Endodermal cell (in vitro differentiated cells): ENCODE results near the gene NLRP5. TPM values are rescaled to one million over a fixed set of nuclear protein-coding genes. Genes with fewer than 3 reads are reported as not detected.
A peak's percentile ranks its signal among the peaks of the same experiment; 100 is the strongest.

ENCODE experiments used
- DNase-seq: peaks from one replicate; pipeline ENCODE4 v3.0.0-alpha.2; 2017
- H3K27ac ChIP-seq: 2 replicates; pipeline ENCODE4 v1.5.1; 2013; ENCODE audit warnings: mild to moderate bottlenecking, low read depth, low read length, moderate library complexity
- H3K27me3 ChIP-seq: 2 replicates; pipeline ENCODE4 v1.6.1; 2013; ENCODE audit warnings: mild to moderate bottlenecking, low read length, moderate library complexity; ENCODE audit not compliant: insufficient read depth, control insufficient read depth, poor library complexity, severe bottlenecking
- H3K36me3 ChIP-seq: 2 replicates; pipeline ENCODE4 v1.7.0; 2013; ENCODE audit warnings: mild to moderate bottlenecking, low read length, moderate library complexity; ENCODE audit not compliant: control insufficient read depth, insufficient read depth
- H3K4me1 ChIP-seq: one replicate; pipeline ENCODE4 v1.7.0; 2013; ENCODE audit warnings: low read length; ENCODE audit not compliant: control insufficient read depth, insufficient read depth
- H3K4me3 ChIP-seq: 2 replicates; pipeline ENCODE4 v1.5.1; 2013; ENCODE audit warnings: mild to moderate bottlenecking, low read length, moderate library complexity
- H3K9ac ChIP-seq: 2 replicates; pipeline ENCODE4 v1.6.1; 2013; ENCODE audit warnings: mild to moderate bottlenecking, low read length, moderate library complexity; ENCODE audit not compliant: poor library complexity, severe bottlenecking; ENCODE audit errors: extremely low read depth
- H3K9me3 ChIP-seq: 2 replicates; pipeline ENCODE4 v1.6.1; 2013; ENCODE audit warnings: mild to moderate bottlenecking, low read length, moderate library complexity; ENCODE audit not compliant: control insufficient read depth
- H3K27ac Mint-ChIP-seq: 2 replicates; pipeline ENCODE4 v1.8.0; 2020; ENCODE audit warnings: mixed read lengths
- H3K27me3 Mint-ChIP-seq: 2 replicates; pipeline ENCODE4 v1.8.0; 2021; ENCODE audit warnings: mild to moderate bottlenecking, mixed read lengths; ENCODE audit not compliant: insufficient read depth
- H3K36me3 Mint-ChIP-seq: 2 replicates; pipeline ENCODE4 v1.8.0; 2020; ENCODE audit warnings: low read depth, mixed read lengths
- H3K4me1 Mint-ChIP-seq: 2 replicates; pipeline ENCODE4 v1.8.0; 2020; ENCODE audit warnings: mixed read lengths
- H3K4me3 Mint-ChIP-seq: 2 replicates; pipeline ENCODE4 v1.8.0; 2020; ENCODE audit warnings: mild to moderate bottlenecking, moderate library complexity, mixed read lengths
- H3K9me3 Mint-ChIP-seq: 2 replicates; pipeline ENCODE4 v1.8.0; 2020; ENCODE audit warnings: mild to moderate bottlenecking, mixed read lengths
- CTCF ChIP-seq: fragments of 200-600 bp; sonication (generic); conservative IDR thresholded peaks from 2 replicates; pipeline ENCODE4 v1.5.0; 2021; ENCODE audit warnings: antibody characterized with exemption, mild to moderate bottlenecking
- WGBS, 2 experiments: methylation state at CpG; one replicate each; pipeline versions ENCODE4 v1.1.5 to v1.1.7; 2013; ENCODE audit warnings: missing lambda C conversion rate in 2 of 2, mixed read lengths in 1 of 2; ENCODE audit not compliant: insufficient coverage in 1 of 2, insufficient read length in 1 of 2; 5-methylcytosine and 5-hydroxymethylcytosine counted together
- total RNA-seq, 2 donors: library from RNA; stranded (reverse); fragmentation: NEBNext Ultra II Directional in 1 of 2; extraction: Animal tissue kit (Norgen Biotek cat#: 25700) in 1 of 2; gene quantifications; 2 replicates in 1 of 2; 3 replicates in 1 of 2; pipeline ENCODE4 v1.2.1, GENCODE V29; 2021

Gene NLRP5
- total RNA-seq, 2 donors from 2014 or later, result not detected

DNA sequence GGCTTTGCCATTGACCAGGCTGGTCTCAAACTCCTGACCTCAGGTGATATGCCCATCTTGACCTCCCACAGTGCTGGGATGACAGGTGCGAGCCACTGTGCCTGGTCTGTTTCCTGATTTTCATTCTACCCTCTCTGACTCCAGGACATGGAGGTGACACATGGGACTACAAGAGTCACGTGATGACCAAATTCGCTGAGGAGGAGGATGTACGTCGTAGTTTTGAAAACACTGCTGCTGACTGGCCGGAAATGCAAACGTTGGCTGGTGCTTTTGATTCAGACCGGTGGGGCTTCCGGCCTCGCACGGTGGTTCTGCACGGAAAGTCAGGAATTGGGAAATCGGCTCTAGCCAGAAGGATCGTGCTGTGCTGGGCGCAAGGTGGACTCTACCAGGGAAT, 40.2 kb downstream of the NLRP5 start:
- H3K27ac Mint-ChIP-seq, result no peak overlapping the region
- Histone ChIP-seq H3K9me3 (peaks cover 30% of the 10 kb centered on the region), H3K36me3 (no peaks in the 10 kb centered on the region), H3K4me3 (no peak overlapping the region), H3K4me1 (no peaks in the 10 kb centered on the region), H3K9ac (no peak overlapping the region), H3K27me3 (no peaks in the 10 kb centered on the region), H3K27ac (no peak overlapping the region)
- no peaks in the 10 kb centered on the region for H3K36me3 Mint-ChIP-seq
- no peaks in the 10 kb centered on the region for H3K4me1 Mint-ChIP-seq
- no peaks in the 10 kb centered on the region for H3K27me3 Mint-ChIP-seq
- no peak overlapping the region for H3K4me3 Mint-ChIP-seq
- no peak for DNase-seq
- peaks cover 86% of the 10 kb centered on the region for H3K9me3 Mint-ChIP-seq
- TF ChIP-seq CTCF, result no peak
- WGBS, 2 experiments, result 88 to 89% methylated on average over 13 to 15 of the region's 15 CpGs

DNA sequence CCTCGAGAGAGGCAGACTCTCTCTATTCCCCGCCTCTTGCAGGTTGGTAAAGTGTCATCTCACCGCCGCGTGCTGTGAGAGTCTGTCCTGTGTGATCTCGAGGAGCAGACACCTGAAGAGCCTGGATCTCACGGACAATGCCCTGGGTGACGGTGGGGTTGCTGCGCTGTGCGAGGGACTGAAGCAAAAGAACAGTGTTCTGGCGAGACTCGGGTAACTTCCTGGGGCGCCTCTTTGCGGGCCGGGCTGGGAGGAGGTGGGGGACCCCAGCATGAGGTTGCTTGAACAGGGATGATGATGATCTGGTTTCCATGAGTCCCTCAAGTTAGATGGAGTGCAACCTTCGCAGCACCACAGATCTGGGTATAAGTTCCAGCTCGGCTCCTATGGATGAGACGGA, 67.0 kb downstream of the NLRP5 start:
- Histone ChIP-seq H3K27ac (no peak overlapping the region), H3K27me3 (no peaks in the 10 kb centered on the region), H3K36me3 (no peaks in the 10 kb centered on the region), H3K4me3 (no peak overlapping the region), H3K9ac (no peak overlapping the region), H3K4me1 (no peaks in the 10 kb centered on the region), H3K9me3 (peaks cover 17% of the 10 kb centered on the region)
- no peak for TF ChIP-seq CTCF
- Mint-ChIP-seq H3K27ac (no peak overlapping the region), H3K4me3 (no peak overlapping the region), H3K9me3 (peaks cover 88% of the 10 kb centered on the region), H3K27me3 (no peaks in the 10 kb centered on the region), H3K4me1 (no peaks in the 10 kb centered on the region), H3K36me3 (no peaks in the 10 kb centered on the region)
- DNase-seq, result no peak
- 88 to 89% methylated on average over 18 of the region's 18 CpGs for WGBS, 2 experiments

GRCh38 chr19:56066152-56067023, 79.8 kb downstream of the NLRP5 start:
- 14 to 15% methylated on average over 15 to 39 of the region's 39 CpGs for WGBS, 2 experiments
- no peak overlapping the region for H3K27ac ChIP-seq

More at GRCh38 chr19:56066152-56067023, 79.8 kb downstream of the NLRP5 start:
- H3K36me3 ChIP-seq, result no peaks in the 10 kb centered on the region
- peaks cover 2% of the 10 kb centered on the region for H3K9me3 ChIP-seq
- Mint-ChIP-seq H3K4me3 (peak overlapping the region; percentile 42), H3K27me3 (peaks cover 21% of the 10 kb centered on the region), H3K36me3 (no peaks in the 10 kb centered on the region), H3K9me3 (peaks cover 30% of the 10 kb centered on the region), H3K27ac (no peak overlapping the region), H3K4me1 (no peaks in the 10 kb centered on the region)
- TF ChIP-seq CTCF, result peak; percentile 94
- H3K4me3 ChIP-seq, result peak overlapping the region; percentile 67
- no peak overlapping the region for H3K9ac ChIP-seq
- DNase-seq, result peak; percentile 92
- no peaks in the 10 kb centered on the region for H3K27me3 ChIP-seq
- no peaks in the 10 kb centered on the region for H3K4me1 ChIP-seq
